MM.1S (cell line): ENCODE results near the gene ANKS1B.

Experiments
- DNase-seq: peaks from one replicate; pipeline ENCODE4 v3.0.0-alpha.2; 2015
- H2AFZ ChIP-seq: fragments of 300-600 bp; sonication (generic); 2 replicates; pipeline ENCODE4 v1.6.0; 2016; ENCODE audit warnings: antibody characterized with exemption, low read length
- H3F3A ChIP-seq: fragments of 300-600 bp; sonication (generic); 2 replicates; pipeline ENCODE4 v1.6.1; 2016; ENCODE audit warnings: mild to moderate bottlenecking, antibody characterized with exemption, low read length, moderate library complexity, mixed read lengths; ENCODE audit not compliant: insufficient read depth
- H3K27ac ChIP-seq: fragments of 300-600 bp; sonication (generic); 2 replicates; pipeline ENCODE4 v1.5.1; 2016; ENCODE audit warnings: mild to moderate bottlenecking, low read length
- H3K27me3 ChIP-seq: fragments of 300-600 bp; sonication (generic); replicated peaks from 2 replicates; pipeline ENCODE4 v1.6.0; 2016; ENCODE audit warnings: low read length; ENCODE audit not compliant: insufficient read depth
- H3K36me3 ChIP-seq: fragments of 300-600 bp; sonication (generic); replicated peaks from 2 replicates; pipeline ENCODE4 v1.6.1; 2016; ENCODE audit warnings: mild to moderate bottlenecking, low read length, mixed read lengths; ENCODE audit not compliant: insufficient read depth
- H3K4me1 ChIP-seq: fragments of 300-600 bp; sonication (generic); 2 replicates; pipeline ENCODE4 v1.6.1; 2016; ENCODE audit warnings: low read length, mixed read lengths
- H3K4me2 ChIP-seq: fragments of 300-600 bp; sonication (generic); 2 replicates; pipeline ENCODE4 v1.6.0; 2016; ENCODE audit warnings: low read depth, low read length
- H3K4me3 ChIP-seq: fragments of 300-600 bp; sonication (generic); 2 replicates; pipeline ENCODE4 v1.5.1; 2016; ENCODE audit warnings: low read length, mixed read lengths
- H3K79me2 ChIP-seq: fragments of 300-600 bp; sonication (generic); 2 replicates; pipeline ENCODE4 v1.6.1; 2016; ENCODE audit warnings: mixed run types, low read length, mixed read lengths
- H3K9ac ChIP-seq: fragments of 300-600 bp; sonication (generic); 2 replicates; pipeline ENCODE4 v1.6.1; 2016; ENCODE audit warnings: low read length, mixed read lengths
- H3K9me2 ChIP-seq: fragments of 300-600 bp; sonication (generic); replicated peaks from 2 replicates; pipeline ENCODE4 v1.6.1; 2016; ENCODE audit warnings: mild to moderate bottlenecking, low read length, mixed read lengths; ENCODE audit not compliant: insufficient read depth
- H3K9me3 ChIP-seq: fragments of 300-600 bp; sonication (generic); replicated peaks from 2 replicates; pipeline ENCODE4 v1.6.1; 2016; ENCODE audit warnings: mild to moderate bottlenecking, low read length, mixed read lengths; ENCODE audit not compliant: insufficient read depth
- H4K20me1 ChIP-seq: fragments of 300-600 bp; sonication (generic); 2 replicates; pipeline ENCODE4 v1.6.1; 2016; ENCODE audit warnings: mild to moderate bottlenecking, low read length, moderate library complexity, mixed read lengths; ENCODE audit not compliant: insufficient read depth
- CTCF ChIP-seq: fragments of 300-600 bp; sonication (generic); IDR thresholded peaks from 2 replicates; pipeline ENCODE4 v1.5.1; 2016; ENCODE audit warnings: antibody characterized with exemption, low read length, mixed read lengths
- EZH2 ChIP-seq: fragments of 300-600 bp; sonication (generic); optimal IDR thresholded peaks from 2 replicates; pipeline ENCODE3; 2017; ENCODE audit warnings: low read depth, mild to moderate bottlenecking, antibody characterized with exemption, low read length, mixed read lengths
- EZH2phosphoT487 ChIP-seq: fragments of 300-600 bp; sonication (generic); IDR thresholded peaks from 2 replicates; pipeline ENCODE4 v1.6.1; 2018; ENCODE audit warnings: antibody characterized with exemption, low read length

ANKS1B gene

GRCh38 chr12:99278899-99279298, 705.8 kb downstream of the ANKS1B start:
- no peak overlapping the region for H3K9ac ChIP-seq
- no peak overlapping the region for H2AFZ ChIP-seq
- no peaks in the 10 kb centered on the region for H3K79me2 ChIP-seq
- no peaks in the 10 kb centered on the region for H3K36me3 ChIP-seq
- no peaks in the 10 kb centered on the region for H4K20me1 ChIP-seq
- no peak overlapping the region for H3K27ac ChIP-seq
- H3K4me1 ChIP-seq: no peaks in the 10 kb centered on the region
- H3K4me3 ChIP-seq: no peak overlapping the region
- no peak overlapping the region for H3K4me2 ChIP-seq
- no peaks in the 10 kb centered on the region for H3K9me3 ChIP-seq
- no peaks in the 10 kb centered on the region for H3K9me2 ChIP-seq
- DNase-seq: no peak
- no peaks in the 10 kb centered on the region for H3K27me3 ChIP-seq
- H3F3A ChIP-seq: no peaks in the 10 kb centered on the region
- TF ChIP-seq EZH2: no peak
- no peak for TF ChIP-seq CTCF
- TF ChIP-seq EZH2phosphoT487: no peak

- Histone ChIP-seq H3K4me2 (no peak overlapping the region), H3K27ac (no peak overlapping the region), H3K9me2 (no peaks in the 10 kb centered on the region), H3K27me3 (no peaks in the 10 kb centered on the region), H3K4me3 (no peak overlapping the region), H3K9ac (no peak overlapping the region), H3F3A (no peaks in the 10 kb centered on the region), H3K4me1 (no peaks in the 10 kb centered on the region), H2AFZ (no peak overlapping the region), H3K79me2 (no peaks in the 10 kb centered on the region), H3K9me3 (no peaks in the 10 kb centered on the region), H4K20me1 (no peaks in the 10 kb centered on the region), H3K36me3 (no peaks in the 10 kb centered on the region)
- TF ChIP-seq EZH2: no peak
- TF ChIP-seq EZH2phosphoT487: no peak
- no peak for TF ChIP-seq CTCF
- no peak for DNase-seq
Observed at GRCh38 chr12:99277591-99278379, 707.0 kb downstream of the ANKS1B start.

GRCh38 chr12:99271071-99271470, 713.7 kb downstream of the ANKS1B start:
- no peak overlapping the region for H3K4me3 ChIP-seq

More at GRCh38 chr12:99271071-99271470, 713.7 kb downstream of the ANKS1B start:
- no peak for TF ChIP-seq EZH2phosphoT487
- no peak for TF ChIP-seq EZH2
- TF ChIP-seq CTCF: no peak
- Histone ChIP-seq H3K79me2 (no peaks in the 10 kb centered on the region), H2AFZ (no peak overlapping the region), H3K36me3 (no peaks in the 10 kb centered on the region), H3K27ac (no peak overlapping the region), H3K9ac (no peak overlapping the region), H3K4me2 (no peak overlapping the region), H3K9me3 (no peaks in the 10 kb centered on the region), H3F3A (no peaks in the 10 kb centered on the region), H4K20me1 (no peaks in the 10 kb centered on the region), H3K27me3 (no peaks in the 10 kb centered on the region), H3K4me1 (no peaks in the 10 kb centered on the region), H3K9me2 (no peaks in the 10 kb centered on the region)
- no peak for DNase-seq
